Stimulated activated CD4-positive, alpha-beta T cell treated with anti-CD3 and anti-CD28 coated beads, Interleukin-15, amount 100 ng/mL, for 1 hour (primary cell): Measurements from ENCODE around the gene SRRT.
"Not testable (repeated sequence)": the region's sequence is repeated elsewhere in the genome, so short reads cannot be mapped to it uniquely, and the experiment has no call there.

ENCODE experiments used
- DNase-seq, 2 donors: peaks; one replicate each; pipeline ENCODE4 v3.0.0-alpha.2; 2020; ENCODE audit warnings: low read depth in 1 of 2, low spot score in 1 of 2

The SRRT gene

GRCh38 chr7:100929808-100930174, 54.9 kb downstream of the SRRT start:
- DNase-seq, result no peak

GRCh38 chr7:100933734-100934133, 58.8 kb downstream of the SRRT start:
- DNase-seq, result no peak

GRCh38 chr7:100935381-100935780, 60.5 kb downstream of the SRRT start:
- DNase-seq, result not testable (repeated sequence)

GRCh38 chr7:100936167-100936566, 61.3 kb downstream of the SRRT start:
- not testable (repeated sequence) for DNase-seq
